ENCODE results near the gene KCNQ4.

The KCNQ4 gene

GRCh38 chr1:40740997-40741736, 42.4 kb upstream of the KCNQ4 start:
- TF ChIP-seq, protein P1, sequence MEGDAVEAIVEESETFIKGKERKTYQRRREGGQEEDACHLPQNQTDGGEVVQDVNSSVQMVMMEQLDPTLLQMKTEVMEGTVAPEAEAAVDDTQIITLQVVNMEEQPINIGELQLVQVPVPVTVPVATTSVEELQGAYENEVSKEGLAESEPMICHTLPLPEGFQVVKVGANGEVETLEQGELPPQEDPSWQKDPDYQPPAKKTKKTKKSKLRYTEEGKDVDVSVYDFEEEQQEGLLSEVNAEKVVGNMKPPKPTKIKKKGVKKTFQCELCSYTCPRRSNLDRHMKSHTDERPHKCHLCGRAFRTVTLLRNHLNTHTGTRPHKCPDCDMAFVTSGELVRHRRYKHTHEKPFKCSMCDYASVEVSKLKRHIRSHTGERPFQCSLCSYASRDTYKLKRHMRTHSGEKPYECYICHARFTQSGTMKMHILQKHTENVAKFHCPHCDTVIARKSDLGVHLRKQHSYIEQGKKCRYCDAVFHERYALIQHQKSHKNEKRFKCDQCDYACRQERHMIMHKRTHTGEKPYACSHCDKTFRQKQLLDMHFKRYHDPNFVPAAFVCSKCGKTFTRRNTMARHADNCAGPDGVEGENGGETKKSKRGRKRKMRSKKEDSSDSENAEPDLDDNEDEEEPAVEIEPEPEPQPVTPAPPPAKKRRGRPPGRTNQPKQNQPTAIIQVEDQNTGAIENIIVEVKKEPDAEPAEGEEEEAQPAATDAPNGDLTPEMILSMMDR (conservative IDR thresholded peaks at IDR 0.05) = no peak
- no peak overlapping the region for H3K27ac ChIP-seq

GRCh38 chr1:40742363-40743061, 41.1 kb upstream of the KCNQ4 start:
- H3K27ac ChIP-seq = no peak overlapping the region
- TF ChIP-seq, protein P1 (conservative IDR thresholded peaks at IDR 0.05) = no peak

GRCh38 chr1:40743452-40743851, 40.1 kb upstream of the KCNQ4 start:
- H3K27ac ChIP-seq = no peak overlapping the region
- TF ChIP-seq, protein P1 (conservative IDR thresholded peaks at IDR 0.05) = no peak

DNA sequence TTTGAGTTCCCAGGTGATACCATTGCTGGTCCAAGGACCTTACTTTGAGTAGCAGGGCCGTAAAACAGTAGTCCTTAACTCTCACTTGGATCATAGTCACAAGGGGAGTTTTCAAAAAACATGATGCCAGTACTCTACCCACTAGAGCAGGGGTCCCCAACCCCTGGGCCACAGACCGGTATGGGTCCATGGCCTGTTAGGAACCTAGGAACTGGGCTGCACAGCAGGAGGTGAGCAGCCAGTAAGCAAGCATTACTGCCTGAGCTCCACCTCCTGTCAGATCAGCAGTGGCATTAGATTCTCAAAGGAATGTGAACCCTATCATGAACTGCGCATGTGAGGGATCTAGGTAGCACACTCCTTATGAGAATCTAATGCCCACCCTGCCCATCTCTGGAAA, 39.7 kb upstream of the KCNQ4 start:
- TF ChIP-seq, protein P1 (conservative IDR thresholded peaks at IDR 0.05) = no peak

DNA sequence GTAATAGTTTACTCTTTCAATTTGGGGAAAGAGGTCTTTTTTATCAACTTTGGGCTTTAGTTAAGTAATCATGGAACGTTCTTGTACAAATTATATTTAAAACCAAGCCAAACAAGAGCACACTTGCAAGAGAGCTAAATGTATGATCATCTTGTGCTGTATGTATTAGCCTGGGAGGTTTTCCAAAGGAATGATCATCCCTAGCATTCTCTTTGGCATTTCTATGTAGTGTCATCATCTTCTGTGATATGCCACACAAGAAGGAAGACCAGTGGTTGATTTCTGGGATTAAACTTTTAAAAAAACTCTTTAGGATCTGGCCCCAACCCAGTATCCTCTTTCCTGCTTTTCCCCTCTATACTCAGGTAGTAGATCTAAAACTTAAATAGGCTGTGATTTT, 38.4 kb upstream of the KCNQ4 start:
- TF ChIP-seq, protein P1 (conservative IDR thresholded peaks at IDR 0.05) = no peak

More for the DNA sequence above, 39.7 kb upstream of the KCNQ4 start:
- no peak overlapping the region for H3K27ac ChIP-seq

DNA sequence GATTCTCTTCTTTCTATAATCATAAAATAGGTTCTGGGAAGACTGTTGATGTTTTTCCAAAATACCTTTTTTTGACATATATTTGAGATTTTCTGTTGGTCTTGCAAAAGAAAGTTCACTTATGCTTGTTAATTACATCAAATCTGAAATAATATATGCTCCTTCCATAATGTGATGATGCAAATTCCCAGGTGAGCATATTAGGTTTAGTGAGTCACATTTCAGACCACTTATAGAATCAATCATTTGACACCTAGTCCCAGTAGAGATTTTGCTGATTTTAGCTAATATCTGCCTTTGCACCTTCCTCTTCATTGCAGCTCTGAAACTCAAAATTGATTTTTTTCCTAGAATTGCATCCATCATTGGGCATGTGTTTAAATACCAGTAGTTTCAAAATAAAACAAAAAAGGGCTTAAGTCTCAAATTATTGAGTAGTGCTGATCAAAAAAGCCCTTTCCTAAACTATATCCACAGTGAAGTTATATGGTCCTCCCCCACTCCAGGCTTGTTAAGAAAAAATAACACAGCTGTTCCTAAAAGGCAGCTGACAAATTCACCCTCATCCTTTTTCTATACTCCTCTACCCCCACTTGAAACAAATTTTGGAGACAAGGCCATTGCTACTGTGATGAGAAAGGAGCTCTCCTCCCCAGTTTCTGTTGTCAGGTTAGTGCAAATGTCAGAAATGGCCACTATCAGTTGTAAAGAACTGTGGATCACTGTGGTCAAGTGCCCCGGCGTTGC, 37.1 kb upstream of the KCNQ4 start:
- H3K27ac ChIP-seq = no peak overlapping the region
- TF ChIP-seq, protein P1 (conservative IDR thresholded peaks at IDR 0.05) = no peak

More for the DNA sequence above, 38.4 kb upstream of the KCNQ4 start:
- H3K27ac ChIP-seq = no peak overlapping the region

Measured in VCaP (cell line).